ENCODE measurements around the gene TTC33. TPM values are rescaled to one million over a fixed set of nuclear protein-coding genes. Genes with fewer than 3 reads are reported as not detected.
"Not testable (repeated sequence)": the region's sequence is repeated elsewhere in the genome, so short reads cannot be mapped to it uniquely, and the experiment has no call there.

The TTC33 gene
- total and polyA plus RNA-seq, 9 donors, result 13.4 to 23.1 (median 17.7) TPM

GRCh38 chr5:40563173-40563572 lies 192.6 kb downstream of the TTC33 start:
- H3K27me3 ChIP-seq (ENCODE audit: control insufficient read depth, insufficient read depth, low read length); H3K9me3 ChIP-seq (replicated peaks; ENCODE audit: control insufficient read depth, low read depth, low read length); H3K27ac ChIP-seq (ENCODE audit: low read length); H3K36me3 ChIP-seq (ENCODE audit: control insufficient read depth, insufficient read depth, low read length); H3K4me3 ChIP-seq (ENCODE audit: low read length); H3K4me1 ChIP-seq (ENCODE audit: control insufficient read depth, insufficient read depth, low read length); DNase-seq: not testable (repeated sequence)

GRCh38 chr5:40560474-40561110 lies 195.2 kb downstream of the TTC33 start:
- no peaks in the 10 kb centered on the region for H3K27me3 ChIP-seq (ENCODE audit: control insufficient read depth, insufficient read depth, low read length)
- no CpG with 5 or more reads among the region's 4 CpGs for whole genome bisulfite sequencing (ENCODE audit: insufficient coverage)

GRCh38 chr5:40559306-40559705 lies 196.5 kb downstream of the TTC33 start:
- Histone ChIP-seq H3K36me3 (ENCODE audit: control insufficient read depth, insufficient read depth, low read length) (no peaks in the 10 kb centered on the region), H3K9me3 (replicated peaks; ENCODE audit: control insufficient read depth, low read depth, low read length) (no peaks in the 10 kb centered on the region), H3K4me1 (ENCODE audit: control insufficient read depth, insufficient read depth, low read length) (no peaks in the 10 kb centered on the region), H3K27me3 (ENCODE audit: control insufficient read depth, insufficient read depth, low read length) (no peaks in the 10 kb centered on the region), H3K27ac (ENCODE audit: low read length) (no peak overlapping the region), H3K4me3 (ENCODE audit: low read length) (no peak overlapping the region)
- DNase-seq, result no peak

More at GRCh38 chr5:40560474-40561110, 195.2 kb downstream of the TTC33 start:
- Histone ChIP-seq H3K4me1 (ENCODE audit: control insufficient read depth, insufficient read depth, low read length) (no peaks in the 10 kb centered on the region), H3K36me3 (ENCODE audit: control insufficient read depth, insufficient read depth, low read length) (no peaks in the 10 kb centered on the region), H3K27ac (ENCODE audit: low read length) (no peak overlapping the region), H3K4me3 (ENCODE audit: low read length) (no peak overlapping the region), H3K9me3 (replicated peaks; ENCODE audit: control insufficient read depth, low read depth, low read length) (no peaks in the 10 kb centered on the region)
- DNase-seq, result no peak

GRCh38 chr5:40557501-40557900 lies 198.3 kb downstream of the TTC33 start:
- H3K27me3 ChIP-seq (ENCODE audit: control insufficient read depth, insufficient read depth, low read length), result no peaks in the 10 kb centered on the region
- no peaks in the 10 kb centered on the region for H3K36me3 ChIP-seq (ENCODE audit: control insufficient read depth, insufficient read depth, low read length)
- no peaks in the 10 kb centered on the region for H3K4me1 ChIP-seq (ENCODE audit: control insufficient read depth, insufficient read depth, low read length)
- WGBS (ENCODE audit: insufficient coverage), result 100% methylated on average over 1 of the region's 1 CpG
- no peak for DNase-seq
- H3K4me3 ChIP-seq (ENCODE audit: low read length), result no peak overlapping the region
- no peaks in the 10 kb centered on the region for H3K9me3 ChIP-seq (replicated peaks; ENCODE audit: control insufficient read depth, low read depth, low read length)
- H3K27ac ChIP-seq (ENCODE audit: low read length), result no peak overlapping the region

GRCh38 chr5:40556811-40557210 lies 198.9 kb downstream of the TTC33 start:
- no peaks in the 10 kb centered on the region for H3K36me3 ChIP-seq (ENCODE audit: control insufficient read depth, insufficient read depth, low read length)
- no peak overlapping the region for H3K4me3 ChIP-seq (ENCODE audit: low read length)
- no peak overlapping the region for H3K27ac ChIP-seq (ENCODE audit: low read length)
- no peaks in the 10 kb centered on the region for H3K9me3 ChIP-seq (replicated peaks; ENCODE audit: control insufficient read depth, low read depth, low read length)
- no peaks in the 10 kb centered on the region for H3K4me1 ChIP-seq (ENCODE audit: control insufficient read depth, insufficient read depth, low read length)
- no peak for DNase-seq
- H3K27me3 ChIP-seq (ENCODE audit: control insufficient read depth, insufficient read depth, low read length), result no peaks in the 10 kb centered on the region

- WGBS (ENCODE audit: insufficient coverage), result no CpG with 5 or more reads among the region's 1 CpG
Measured at GRCh38 chr5:40555886-40556285, 199.9 kb downstream of the TTC33 start.

GRCh38 chr5:40554813-40555212 lies 200.9 kb downstream of the TTC33 start:
- no peaks in the 10 kb centered on the region for H3K9me3 ChIP-seq (replicated peaks; ENCODE audit: control insufficient read depth, low read depth, low read length)
- H3K4me3 ChIP-seq (ENCODE audit: low read length), result no peak overlapping the region
- no peaks in the 10 kb centered on the region for H3K4me1 ChIP-seq (ENCODE audit: control insufficient read depth, insufficient read depth, low read length)
- no CpG with 5 or more reads among the region's 1 CpG for WGBS (ENCODE audit: insufficient coverage)
- no peak overlapping the region for H3K27ac ChIP-seq (ENCODE audit: low read length)
- DNase-seq, result no peak
- H3K27me3 ChIP-seq (ENCODE audit: control insufficient read depth, insufficient read depth, low read length), result no peaks in the 10 kb centered on the region
- no peaks in the 10 kb centered on the region for H3K36me3 ChIP-seq (ENCODE audit: control insufficient read depth, insufficient read depth, low read length)

More at GRCh38 chr5:40555886-40556285, 199.9 kb downstream of the TTC33 start:
- H3K27ac ChIP-seq (ENCODE audit: low read length), result no peak overlapping the region
- no peaks in the 10 kb centered on the region for H3K4me1 ChIP-seq (ENCODE audit: control insufficient read depth, insufficient read depth, low read length)
- no peaks in the 10 kb centered on the region for H3K9me3 ChIP-seq (replicated peaks; ENCODE audit: control insufficient read depth, low read depth, low read length)
- H3K4me3 ChIP-seq (ENCODE audit: low read length), result no peak overlapping the region
- no peak for DNase-seq
- no peaks in the 10 kb centered on the region for H3K27me3 ChIP-seq (ENCODE audit: control insufficient read depth, insufficient read depth, low read length)
- H3K36me3 ChIP-seq (ENCODE audit: control insufficient read depth, insufficient read depth, low read length), result no peaks in the 10 kb centered on the region

- no peaks in the 10 kb centered on the region for H3K9me3 ChIP-seq (replicated peaks; ENCODE audit: control insufficient read depth, low read depth, low read length)
- H3K36me3 ChIP-seq (ENCODE audit: control insufficient read depth, insufficient read depth, low read length), result no peaks in the 10 kb centered on the region
- WGBS (ENCODE audit: insufficient coverage), result no CpG with 5 or more reads among the region's 1 CpG
- no peak overlapping the region for H3K4me3 ChIP-seq (ENCODE audit: low read length)
- DNase-seq, result no peak
- H3K4me1 ChIP-seq (ENCODE audit: control insufficient read depth, insufficient read depth, low read length), result no peaks in the 10 kb centered on the region
- H3K27ac ChIP-seq (ENCODE audit: low read length), result no peak overlapping the region
- no peaks in the 10 kb centered on the region for H3K27me3 ChIP-seq (ENCODE audit: control insufficient read depth, insufficient read depth, low read length)
Measured at GRCh38 chr5:40554054-40554453, 201.7 kb downstream of the TTC33 start.

GRCh38 chr5:40552981-40553380 lies 202.8 kb downstream of the TTC33 start:
- H3K4me3 ChIP-seq (ENCODE audit: low read length), result no peak overlapping the region
- no peaks in the 10 kb centered on the region for H3K9me3 ChIP-seq (replicated peaks; ENCODE audit: control insufficient read depth, low read depth, low read length)
- H3K27ac ChIP-seq (ENCODE audit: low read length), result no peak overlapping the region
- DNase-seq, result no peak
- no peaks in the 10 kb centered on the region for H3K36me3 ChIP-seq (ENCODE audit: control insufficient read depth, insufficient read depth, low read length)
- WGBS (ENCODE audit: insufficient coverage), result 100% methylated on average over 1 of the region's 3 CpGs
- H3K4me1 ChIP-seq (ENCODE audit: control insufficient read depth, insufficient read depth, low read length), result no peaks in the 10 kb centered on the region
- no peaks in the 10 kb centered on the region for H3K27me3 ChIP-seq (ENCODE audit: control insufficient read depth, insufficient read depth, low read length)

- no peak overlapping the region for H3K4me3 ChIP-seq (ENCODE audit: low read length)
- H3K27me3 ChIP-seq (ENCODE audit: control insufficient read depth, insufficient read depth, low read length), result no peaks in the 10 kb centered on the region
- 50% methylated on average over 2 of the region's 8 CpGs for WGBS (ENCODE audit: insufficient coverage)
- DNase-seq, result peak; percentile 64
- H3K4me1 ChIP-seq (ENCODE audit: control insufficient read depth, insufficient read depth, low read length), result no peaks in the 10 kb centered on the region
- H3K36me3 ChIP-seq (ENCODE audit: control insufficient read depth, insufficient read depth, low read length), result no peaks in the 10 kb centered on the region
- H3K27ac ChIP-seq (ENCODE audit: low read length), result no peak overlapping the region
- H3K9me3 ChIP-seq (replicated peaks; ENCODE audit: control insufficient read depth, low read depth, low read length), result no peaks in the 10 kb centered on the region
Measured at GRCh38 chr5:40551496-40552491, 204.0 kb downstream of the TTC33 start.
